CD14-positive monocyte (primary cell): ENCODE data around the gene VILL. TPM values are rescaled to one million over a fixed set of nuclear protein-coding genes. Genes with fewer than 3 reads are reported as not detected.
A peak's percentile ranks its signal among the peaks of the same experiment; 100 is the strongest.

Experiments
- DNase-seq, 3 donors: peaks; one replicate each; pipeline ENCODE4 v3.0.0-alpha.2; 2011 to 2022
- H2AFZ ChIP-seq: 2 replicates; pipeline ENCODE4 v1.6.0; 2012; ENCODE audit warnings: mild to moderate bottlenecking, low read depth, low read length, inconsistent platforms; ENCODE audit not compliant: insufficient read depth, poor library complexity, severe bottlenecking
- H3K27ac ChIP-seq, 2 donors: 1 replicate in 1 of 2; 2 replicates in 1 of 2; pipeline ENCODE4 v1.5.1; 2012 to 2013; ENCODE audit warnings: low read length in 2 of 2, control low read depth in 1 of 2, inconsistent platforms in 1 of 2, low read depth in 1 of 2, mild to moderate bottlenecking in 1 of 2
- H3K27me3 ChIP-seq, 2 donors: one replicate each; pipeline versions ENCODE4 v1.6.0 to v1.6.1; 2011 to 2013; ENCODE audit warnings: low read length in 2 of 2; ENCODE audit not compliant: control insufficient read depth in 2 of 2, insufficient read depth in 2 of 2
- H3K36me3 ChIP-seq, 2 donors: replicated peaks in 1 of 2; 1 replicate in 1 of 2; 2 replicates in 1 of 2; pipeline versions ENCODE4 v1.5.1 to v1.6.1; 2012 to 2013; ENCODE audit warnings: low read length in 2 of 2, control low read depth in 1 of 2, inconsistent platforms in 1 of 2, mild to moderate bottlenecking in 1 of 2; ENCODE audit not compliant: insufficient read depth in 2 of 2, control insufficient read depth in 1 of 2
- H3K4me1 ChIP-seq, 2 donors: 1 replicate in 1 of 2; 2 replicates in 1 of 2; pipeline versions ENCODE4 v1.5.1 to v1.6.1; 2012 to 2013; ENCODE audit warnings: low read length in 2 of 2, control low read depth in 1 of 2, inconsistent platforms in 1 of 2, mild to moderate bottlenecking in 1 of 2, moderate library complexity in 1 of 2; ENCODE audit not compliant: insufficient read depth in 2 of 2, control insufficient read depth in 1 of 2
- H3K4me2 ChIP-seq: replicated peaks from 2 replicates; pipeline ENCODE3; 2012; ENCODE audit warnings: low read length, moderate library complexity, mild to moderate bottlenecking; ENCODE audit not compliant: poor library complexity, severe bottlenecking; ENCODE audit errors: extremely low read depth
- H3K4me3 ChIP-seq, 3 experiments: fragments of 200-600 bp in 1 of 3; sonication (generic) in 1 of 3; replicated peaks in 1 of 3; 1 replicate in 2 of 3; 2 replicates in 1 of 3; pipeline ENCODE4 v1.5.1; 2011 to 2013; ENCODE audit warnings: low read length in 3 of 3, mild to moderate bottlenecking in 3 of 3, control low read depth in 2 of 3, low read depth in 2 of 3, inconsistent platforms in 1 of 3, moderate library complexity in 1 of 3
- H3K79me2 ChIP-seq: 2 replicates; pipeline ENCODE4 v1.6.0; 2012; ENCODE audit warnings: mild to moderate bottlenecking, control low read depth, inconsistent platforms, low read length, moderate library complexity; ENCODE audit not compliant: insufficient read depth
- H3K9ac ChIP-seq: 2 replicates; pipeline ENCODE4 v1.6.0; 2017; ENCODE audit warnings: low read length, mild to moderate bottlenecking; ENCODE audit not compliant: insufficient read depth, poor library complexity, severe bottlenecking
- H3K9me3 ChIP-seq, 2 donors: replicated peaks in 1 of 2; 1 replicate in 1 of 2; 2 replicates in 1 of 2; pipeline versions ENCODE4 v1.5.1 to v1.6.1; 2012 to 2013; ENCODE audit warnings: low read length in 2 of 2, control low read depth in 1 of 2; ENCODE audit not compliant: control insufficient read depth in 1 of 2, insufficient read depth in 1 of 2
- H4K20me1 ChIP-seq: 2 replicates; pipeline ENCODE4 v1.6.0; 2012; ENCODE audit warnings: mild to moderate bottlenecking, low read length, control low read depth, moderate library complexity; ENCODE audit not compliant: insufficient read depth
- H3K27ac Mint-ChIP-seq, 7 donors: one replicate each; pipeline ENCODE4 v1.8.0; 2020; ENCODE audit warnings: mild to moderate bottlenecking in 7 of 7, mixed read lengths in 7 of 7, moderate library complexity in 6 of 7, inconsistent platforms in 2 of 7
- H3K27me3 Mint-ChIP-seq, 3 donors: one replicate each; pipeline ENCODE4 v1.8.0; 2021 to 2022; ENCODE audit warnings: low read depth in 3 of 3, mild to moderate bottlenecking in 3 of 3, mixed read lengths in 3 of 3, moderate library complexity in 3 of 3, inconsistent platforms in 1 of 3
- H3K36me3 Mint-ChIP-seq, 2 donors: one replicate each; pipeline ENCODE4 v1.8.0; 2020; ENCODE audit warnings: mixed read lengths in 2 of 2, inconsistent platforms in 1 of 2, mild to moderate bottlenecking in 1 of 2
- H3K4me1 Mint-ChIP-seq: one replicate; pipeline ENCODE4 v1.8.0; 2020; ENCODE audit warnings: mild to moderate bottlenecking, mixed read lengths
- H3K4me3 Mint-ChIP-seq, 2 donors: one replicate each; pipeline ENCODE4 v1.8.0; 2020; ENCODE audit warnings: mild to moderate bottlenecking in 2 of 2, mixed read lengths in 2 of 2, moderate library complexity in 1 of 2
- H3K9me3 Mint-ChIP-seq, 7 donors: one replicate each; pipeline ENCODE4 v1.8.0; 2020 to 2022; ENCODE audit warnings: mixed read lengths in 7 of 7, mild to moderate bottlenecking in 6 of 7, moderate library complexity in 6 of 7, inconsistent platforms in 2 of 7
- WGBS: methylation state at CpG from one replicate; pipeline ENCODE4 v1.1.5; 2013; ENCODE audit warnings: missing lambda C conversion rate; ENCODE audit not compliant: insufficient coverage; 5-methylcytosine and 5-hydroxymethylcytosine counted together
- intact Hi-C, 2 donors: fragments of 100-400 bp; cut with micrococcal nuclease; formaldehyde crosslinking; loops; one replicate each; pipeline versions ENCODE4 v1.15.0 to v1.15.1; 2023
- polyA plus RNA-seq, 3 donors: library from polyadenylated mRNA; depleted of rRNA in 1 of 3; unstranded in 2 of 3; stranded (reverse) in 1 of 3; fragments of 300-500 nt in 2 of 3; fragments of >200 nt in 1 of 3; fragmentation: Illumina TruSeq in 2 of 3; gene quantifications; 1 replicate in 2 of 3; 2 replicates in 1 of 3; pipeline ENCODE4 v1.2.3, GENCODE V29; 2012 to 2021
- TF ChIP-seq, protein P1 (sequence below): fragments of 200-600 bp; IDR thresholded peaks from one replicate; pipeline ENCODE4 v1.8.0; 2022; ENCODE audit warnings: antibody characterized with exemption, mild to moderate bottlenecking

Gene VILL
- polyA plus RNA-seq, 3 donors: 4.4 to 29.1 (median 7.4) TPM

DNA sequence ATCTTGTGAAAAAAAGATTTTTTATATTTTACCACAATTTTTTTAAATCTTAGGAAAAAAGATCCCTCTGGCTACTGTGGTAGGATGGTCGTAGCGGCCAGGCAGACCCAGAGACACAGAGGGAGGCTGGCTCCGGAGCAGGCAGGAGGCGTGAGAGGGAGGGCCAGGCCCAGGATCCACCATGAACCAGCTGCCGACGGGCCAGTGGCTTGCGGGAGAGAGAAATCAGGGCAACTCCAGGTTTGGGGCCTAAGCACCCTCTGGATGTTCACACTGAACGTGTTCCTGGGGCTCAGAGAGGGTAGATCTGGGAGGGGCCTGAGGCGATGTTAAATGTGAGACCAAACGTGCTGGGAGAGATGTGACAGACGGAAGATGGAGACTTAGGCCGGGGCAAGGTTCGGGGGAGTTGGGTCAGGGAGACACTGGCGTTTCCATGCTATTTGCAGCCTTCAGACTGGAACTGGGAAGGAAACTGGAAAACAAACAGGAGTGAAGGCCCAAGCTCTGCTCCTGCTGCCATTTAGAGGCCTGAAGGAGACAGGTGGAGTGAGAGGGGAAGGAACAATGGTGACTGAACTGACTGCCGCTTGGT, 1.6 kb upstream of the VILL start:
- no peaks in the 10 kb centered on the region for H3K9me3 Mint-ChIP-seq
- no peak overlapping the region for H3K9ac ChIP-seq
- H3K36me3 Mint-ChIP-seq: no peaks in the 10 kb centered on the region
- H3K79me2 ChIP-seq: no peaks in the 10 kb centered on the region
- H3K4me1 ChIP-seq: peaks cover 48 to 60% of the 10 kb centered on the region in 2 donors
- no peaks in the 10 kb centered on the region for H3K36me3 ChIP-seq
- no peak overlapping the region for H3K4me3 ChIP-seq
- WGBS: over 99% methylated on average over 13 of the region's 15 CpGs
- H3K4me3 Mint-ChIP-seq: no peak overlapping the region
- H2AFZ ChIP-seq: no peak overlapping the region
- peaks cover 2 to 5% (median 2%) of the 10 kb centered on the region in 3 donors for H3K27me3 Mint-ChIP-seq
- DNase-seq: no peak
- H3K4me2 ChIP-seq: no peak overlapping the region
- H3K27ac ChIP-seq: no peak overlapping the region
- peaks cover 63% of the 10 kb centered on the region for H3K4me1 Mint-ChIP-seq
- intact Hi-C loops: no loop called here
- peak overlapping the region; percentile 32 to 77 (median 70) for H3K27ac Mint-ChIP-seq
- no peaks in the 10 kb centered on the region for H4K20me1 ChIP-seq
- no peaks in the 10 kb centered on the region for H3K27me3 ChIP-seq
- TF ChIP-seq, protein P1, sequence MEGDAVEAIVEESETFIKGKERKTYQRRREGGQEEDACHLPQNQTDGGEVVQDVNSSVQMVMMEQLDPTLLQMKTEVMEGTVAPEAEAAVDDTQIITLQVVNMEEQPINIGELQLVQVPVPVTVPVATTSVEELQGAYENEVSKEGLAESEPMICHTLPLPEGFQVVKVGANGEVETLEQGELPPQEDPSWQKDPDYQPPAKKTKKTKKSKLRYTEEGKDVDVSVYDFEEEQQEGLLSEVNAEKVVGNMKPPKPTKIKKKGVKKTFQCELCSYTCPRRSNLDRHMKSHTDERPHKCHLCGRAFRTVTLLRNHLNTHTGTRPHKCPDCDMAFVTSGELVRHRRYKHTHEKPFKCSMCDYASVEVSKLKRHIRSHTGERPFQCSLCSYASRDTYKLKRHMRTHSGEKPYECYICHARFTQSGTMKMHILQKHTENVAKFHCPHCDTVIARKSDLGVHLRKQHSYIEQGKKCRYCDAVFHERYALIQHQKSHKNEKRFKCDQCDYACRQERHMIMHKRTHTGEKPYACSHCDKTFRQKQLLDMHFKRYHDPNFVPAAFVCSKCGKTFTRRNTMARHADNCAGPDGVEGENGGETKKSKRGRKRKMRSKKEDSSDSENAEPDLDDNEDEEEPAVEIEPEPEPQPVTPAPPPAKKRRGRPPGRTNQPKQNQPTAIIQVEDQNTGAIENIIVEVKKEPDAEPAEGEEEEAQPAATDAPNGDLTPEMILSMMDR: no peak
- no peaks in the 10 kb centered on the region for H3K9me3 ChIP-seq

DNA sequence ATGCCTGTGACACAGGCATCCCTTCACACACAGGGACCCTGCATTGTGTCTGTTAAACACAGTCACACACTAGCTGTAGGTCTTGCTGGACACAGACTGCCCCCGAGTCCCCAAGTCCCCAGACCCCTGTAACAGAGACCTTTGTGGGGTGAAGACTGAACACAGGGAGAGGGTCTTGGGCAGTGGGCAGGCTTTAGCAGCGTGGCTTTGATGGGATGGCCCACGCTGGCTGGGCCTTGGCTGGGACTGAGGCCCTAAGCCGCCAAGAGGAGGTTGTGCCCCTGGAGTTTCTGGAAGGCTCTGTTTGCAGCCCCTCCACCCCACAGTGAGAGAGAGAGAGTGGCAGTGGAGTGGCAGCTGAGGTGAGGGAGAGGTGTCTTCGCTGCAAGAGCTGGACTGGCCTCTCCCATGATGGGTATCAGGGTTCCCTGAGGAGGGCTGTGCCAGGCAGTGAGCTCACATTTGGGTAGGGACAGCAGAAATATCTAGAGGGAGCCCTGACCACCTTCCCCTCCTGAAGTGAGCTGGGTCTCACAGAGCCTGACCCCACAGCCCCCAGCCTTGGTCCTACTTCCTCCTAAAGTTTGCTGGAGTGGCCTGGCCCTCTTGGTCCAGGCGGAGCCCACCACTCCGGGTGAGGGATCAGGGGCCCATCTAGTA, 635 bp upstream of the VILL start:
- Histone ChIP-seq H2AFZ (no peak overlapping the region), H3K9ac (no peak overlapping the region), H3K4me3 (no peak overlapping the region), H3K27me3 (no peaks in the 10 kb centered on the region), H3K36me3 (no peaks in the 10 kb centered on the region), H4K20me1 (no peaks in the 10 kb centered on the region), H3K27ac (no peak overlapping the region), H3K9me3 (no peaks in the 10 kb centered on the region), H3K79me2 (peaks cover 8% of the 10 kb centered on the region), H3K4me2 (no peak overlapping the region), H3K4me1 (peaks cover 45 to 60% of the 10 kb centered on the region in 2 donors)
- intact Hi-C loops: no loop called here
- Mint-ChIP-seq H3K36me3 (no peaks in the 10 kb centered on the region), H3K27me3 (peaks cover 0 to 5% (median 2%) of the 10 kb centered on the region in 3 donors), H3K9me3 (no peaks in the 10 kb centered on the region), H3K4me3 (no peak overlapping the region), H3K4me1 (peaks cover 63% of the 10 kb centered on the region), H3K27ac (peak overlapping the region in 2 of 7 donors; percentile 16 to 50)
- DNase-seq: no peak
- TF ChIP-seq, protein P1: no peak
- WGBS: 100% methylated on average over 2 of the region's 7 CpGs
